AG09309 (cell line): ENCODE data around the gene BTBD7.

Experiments used
- DNase-seq: peaks from one replicate; pipeline ENCODE4 v3.0.0-alpha.2; 2010; ENCODE audit warnings: low read depth
- H3K4me3 ChIP-seq: 2 replicates; pipeline ENCODE4 v1.5.1; 2011; ENCODE audit warnings: mild to moderate bottlenecking, low read depth, low read length, moderate library complexity; ENCODE audit not compliant: control insufficient read depth
- CTCF ChIP-seq: IDR thresholded peaks from 2 replicates; pipeline ENCODE4 v1.5.1; 2011; ENCODE audit warnings: mild to moderate bottlenecking, low read depth, low read length, inconsistent platforms; ENCODE audit not compliant: insufficient read depth, control insufficient read depth; ENCODE audit errors: missing control alignments

The BTBD7 gene

GRCh38 chr14:93214598-93214997 lies 118.2 kb downstream of the BTBD7 start:
- no peak for TF ChIP-seq CTCF
- H3K4me3 ChIP-seq: no peak overlapping the region
- DNase-seq: no peak

- TF ChIP-seq CTCF: no peak
- no peak overlapping the region for H3K4me3 ChIP-seq
- no peak for DNase-seq
Measured at GRCh38 chr14:93212432-93212831, 120.4 kb downstream of the BTBD7 start.

- DNase-seq: no peak
- peak; percentile 56 for TF ChIP-seq CTCF
- peak overlapping the region; percentile 87 for H3K4me3 ChIP-seq
Measured at GRCh38 chr14:93207468-93208308, 125.1 kb downstream of the BTBD7 start.

- DNase-seq: peak; percentile 84
- peak; percentile 46 for TF ChIP-seq CTCF
- H3K4me3 ChIP-seq: peak within 1 kb of the TSS; percentile 87
Measured at GRCh38 chr14:93206793-93207467, 125.9 kb downstream of the BTBD7 start, which contains the start of the genes GON7 and UBR7. Gene GON7 (minus strand): TSS chr14:93207065. CDS start chr14:93207037, 28 bp downstream. Gene UBR7 (plus strand): TSS chr14:93207256. CDS start chr14:93207292, 36 bp downstream.

- no peak overlapping the region for H3K4me3 ChIP-seq
- no peak for TF ChIP-seq CTCF
Measured at GRCh38 chr14:93201155-93201704, 131.6 kb downstream of the BTBD7 start.

GRCh38 chr14:93200553-93200952 lies 132.3 kb downstream of the BTBD7 start:
- TF ChIP-seq CTCF: no peak
- DNase-seq: no peak
- H3K4me3 ChIP-seq: no peak overlapping the region

More at GRCh38 chr14:93201155-93201704, 131.6 kb downstream of the BTBD7 start:
- no peak for DNase-seq
